Liver (tissue), 3 donors: ENCODE measurements around the gene DENND4C.

Source experiments
- ATF3 ChIP-seq: IDR thresholded peaks from 2 replicates; pipeline ENCODE4 v1.6.1; 2016; ENCODE audit warnings: antibody characterized with exemption
- EGR1 ChIP-seq, 2 donors: IDR thresholded peaks; 2 replicates each; pipeline ENCODE4 v1.6.1; 2016 to 2018; ENCODE audit warnings: antibody characterized with exemption in 2 of 2, low read depth in 2 of 2
- FOXA1 ChIP-seq: IDR thresholded peaks from 2 replicates; pipeline ENCODE4 v1.6.1; 2016; ENCODE audit warnings: antibody characterized with exemption
- GABPA ChIP-seq, 2 donors: IDR thresholded peaks in 1 of 2; conservative IDR thresholded peaks in 1 of 2; 2 replicates each; pipeline ENCODE4 v1.6.1; 2016; ENCODE audit warnings: antibody characterized with exemption in 2 of 2, mild to moderate bottlenecking in 1 of 2, moderate library complexity in 1 of 2
- HNF4A ChIP-seq, 2 donors: conservative IDR thresholded peaks; 2 replicates each; pipeline ENCODE4 v1.6.1; 2016; ENCODE audit warnings: antibody characterized with exemption in 2 of 2, mild to moderate bottlenecking in 2 of 2
- HNF4G ChIP-seq: IDR thresholded peaks from 2 replicates; pipeline ENCODE4 v1.6.1; 2016; ENCODE audit warnings: antibody characterized with exemption
- JUND ChIP-seq, 2 donors: IDR thresholded peaks; 2 replicates each; pipeline ENCODE4 v1.6.1; 2016; ENCODE audit warnings: antibody characterized with exemption in 2 of 2
- MAX ChIP-seq: IDR thresholded peaks from 2 replicates; pipeline ENCODE4 v1.6.1; 2016; ENCODE audit warnings: antibody characterized with exemption
- RAD21 ChIP-seq, 2 donors: IDR thresholded peaks; 2 replicates each; pipeline ENCODE4 v1.6.1; 2016; ENCODE audit warnings: antibody characterized with exemption in 2 of 2, mild to moderate bottlenecking in 2 of 2
- RXRA ChIP-seq, 2 donors: IDR thresholded peaks; 2 replicates each; pipeline ENCODE4 v1.6.1; 2017 to 2018; ENCODE audit warnings: antibody characterized with exemption in 2 of 2, mild to moderate bottlenecking in 1 of 2
- TAF1 ChIP-seq: conservative IDR thresholded peaks from 2 replicates; pipeline ENCODE4 v1.6.1; 2016; ENCODE audit warnings: antibody characterized with exemption, mild to moderate bottlenecking
- YY1 ChIP-seq: IDR thresholded peaks from 2 replicates; pipeline ENCODE4 v1.6.1; 2016; ENCODE audit warnings: antibody characterized with exemption, mild to moderate bottlenecking
- TF ChIP-seq, protein P1 (sequence below): fragments of 150-350 bp; IDR thresholded peaks from 2 replicates; pipeline ENCODE4 v1.5.1; 2017; ENCODE audit warnings: improper control_type of control experiment, low read depth, low read length; ENCODE audit not compliant: missing input control
- TF ChIP-seq, protein P2 (sequence below): IDR thresholded peaks from 2 replicates; pipeline ENCODE4 v1.6.1; 2016; ENCODE audit warnings: antibody characterized with exemption, mild to moderate bottlenecking
- donor health status: healthy.
- donor health status: healthy.

GRCh38 chr9:19231904-19232822 lies 1.7 kb downstream of the DENND4C start:
- TF ChIP-seq, protein P1, sequence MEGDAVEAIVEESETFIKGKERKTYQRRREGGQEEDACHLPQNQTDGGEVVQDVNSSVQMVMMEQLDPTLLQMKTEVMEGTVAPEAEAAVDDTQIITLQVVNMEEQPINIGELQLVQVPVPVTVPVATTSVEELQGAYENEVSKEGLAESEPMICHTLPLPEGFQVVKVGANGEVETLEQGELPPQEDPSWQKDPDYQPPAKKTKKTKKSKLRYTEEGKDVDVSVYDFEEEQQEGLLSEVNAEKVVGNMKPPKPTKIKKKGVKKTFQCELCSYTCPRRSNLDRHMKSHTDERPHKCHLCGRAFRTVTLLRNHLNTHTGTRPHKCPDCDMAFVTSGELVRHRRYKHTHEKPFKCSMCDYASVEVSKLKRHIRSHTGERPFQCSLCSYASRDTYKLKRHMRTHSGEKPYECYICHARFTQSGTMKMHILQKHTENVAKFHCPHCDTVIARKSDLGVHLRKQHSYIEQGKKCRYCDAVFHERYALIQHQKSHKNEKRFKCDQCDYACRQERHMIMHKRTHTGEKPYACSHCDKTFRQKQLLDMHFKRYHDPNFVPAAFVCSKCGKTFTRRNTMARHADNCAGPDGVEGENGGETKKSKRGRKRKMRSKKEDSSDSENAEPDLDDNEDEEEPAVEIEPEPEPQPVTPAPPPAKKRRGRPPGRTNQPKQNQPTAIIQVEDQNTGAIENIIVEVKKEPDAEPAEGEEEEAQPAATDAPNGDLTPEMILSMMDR = no peak
- TF ChIP-seq MAX (no peak), RXRA (IDR thresholded peaks at IDR 0.05) (no peak), GABPA (IDR thresholded peaks at IDR 0.05 in 1 of 2, conservative IDR thresholded peaks at IDR 0.05 in 1 of 2) (no peak), HNF4A (conservative IDR thresholded peaks at IDR 0.05) (no peak), FOXA1 (no peak), YY1 (no peak), RAD21 (IDR thresholded peaks at IDR 0.05) (no peak), ATF3 (no peak), TAF1 (no peak), HNF4G (no peak), JUND (IDR thresholded peaks at IDR 0.05) (no peak), EGR1 (IDR thresholded peaks at IDR 0.05; ENCODE audit: low read depth in 2 of 2) (no peak)
- TF ChIP-seq, protein P2, sequence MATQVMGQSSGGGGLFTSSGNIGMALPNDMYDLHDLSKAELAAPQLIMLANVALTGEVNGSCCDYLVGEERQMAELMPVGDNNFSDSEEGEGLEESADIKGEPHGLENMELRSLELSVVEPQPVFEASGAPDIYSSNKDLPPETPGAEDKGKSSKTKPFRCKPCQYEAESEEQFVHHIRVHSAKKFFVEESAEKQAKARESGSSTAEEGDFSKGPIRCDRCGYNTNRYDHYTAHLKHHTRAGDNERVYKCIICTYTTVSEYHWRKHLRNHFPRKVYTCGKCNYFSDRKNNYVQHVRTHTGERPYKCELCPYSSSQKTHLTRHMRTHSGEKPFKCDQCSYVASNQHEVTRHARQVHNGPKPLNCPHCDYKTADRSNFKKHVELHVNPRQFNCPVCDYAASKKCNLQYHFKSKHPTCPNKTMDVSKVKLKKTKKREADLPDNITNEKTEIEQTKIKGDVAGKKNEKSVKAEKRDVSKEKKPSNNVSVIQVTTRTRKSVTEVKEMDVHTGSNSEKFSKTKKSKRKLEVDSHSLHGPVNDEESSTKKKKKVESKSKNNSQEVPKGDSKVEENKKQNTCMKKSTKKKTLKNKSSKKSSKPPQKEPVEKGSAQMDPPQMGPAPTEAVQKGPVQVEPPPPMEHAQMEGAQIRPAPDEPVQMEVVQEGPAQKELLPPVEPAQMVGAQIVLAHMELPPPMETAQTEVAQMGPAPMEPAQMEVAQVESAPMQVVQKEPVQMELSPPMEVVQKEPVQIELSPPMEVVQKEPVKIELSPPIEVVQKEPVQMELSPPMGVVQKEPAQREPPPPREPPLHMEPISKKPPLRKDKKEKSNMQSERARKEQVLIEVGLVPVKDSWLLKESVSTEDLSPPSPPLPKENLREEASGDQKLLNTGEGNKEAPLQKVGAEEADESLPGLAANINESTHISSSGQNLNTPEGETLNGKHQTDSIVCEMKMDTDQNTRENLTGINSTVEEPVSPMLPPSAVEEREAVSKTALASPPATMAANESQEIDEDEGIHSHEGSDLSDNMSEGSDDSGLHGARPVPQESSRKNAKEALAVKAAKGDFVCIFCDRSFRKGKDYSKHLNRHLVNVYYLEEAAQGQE = no peak
